H9 (cell line): Measurements from ENCODE around the gene PAM. TPM values are rescaled to one million over a fixed set of nuclear protein-coding genes. Genes with fewer than 3 reads are reported as not detected.

Experiments used
- DNase-seq: peaks from one replicate; pipeline ENCODE4 v3.0.0-alpha.2; 2017
- H2AFZ ChIP-seq: one replicate; pipeline ENCODE4 v1.6.1; 2013; ENCODE audit warnings: mild to moderate bottlenecking, low read length, control low read depth, moderate library complexity
- H2AK5ac ChIP-seq: 2 replicates; pipeline ENCODE4 v1.6.1; 2013; ENCODE audit warnings: low read length, control low read depth, mixed read lengths; ENCODE audit not compliant: insufficient read length
- H2BK120ac ChIP-seq: one replicate; pipeline ENCODE4 v1.6.1; 2013; ENCODE audit warnings: low read depth, mild to moderate bottlenecking, low read length, control low read depth, inconsistent platforms; ENCODE audit not compliant: poor library complexity, severe bottlenecking
- H2BK12ac ChIP-seq: 2 replicates; pipeline ENCODE4 v1.6.1; 2013; ENCODE audit warnings: low read length, control low read depth, mixed read lengths, low read depth; ENCODE audit not compliant: insufficient read length
- H2BK15ac ChIP-seq: 2 replicates; pipeline ENCODE4 v1.6.1; 2013; ENCODE audit warnings: low read depth, low read length, control low read depth
- H2BK20ac ChIP-seq: one replicate; pipeline ENCODE4 v1.6.1; 2013; ENCODE audit warnings: low read depth, mild to moderate bottlenecking, low read length, control low read depth, inconsistent platforms; ENCODE audit not compliant: poor library complexity, severe bottlenecking
- H2BK5ac ChIP-seq: 2 replicates; pipeline ENCODE4 v1.6.1; 2013; ENCODE audit warnings: low read length, control low read depth, mixed read lengths; ENCODE audit not compliant: insufficient read length
- H3K14ac ChIP-seq: 2 replicates; pipeline ENCODE4 v1.6.1; 2013; ENCODE audit warnings: low read length, control low read depth; ENCODE audit not compliant: insufficient read depth
- H3K18ac ChIP-seq: 2 replicates; pipeline ENCODE4 v1.6.1; 2013; ENCODE audit warnings: low read depth, mild to moderate bottlenecking, mixed read lengths, low read length, control low read depth; ENCODE audit not compliant: insufficient read length
- H3K23ac ChIP-seq: 2 replicates; pipeline ENCODE4 v1.6.1; 2013; ENCODE audit warnings: low read length, control low read depth, mixed read lengths, low read depth; ENCODE audit not compliant: insufficient read length
- H3K23me2 ChIP-seq: 2 replicates; pipeline ENCODE4 v1.6.1; 2013; ENCODE audit warnings: low read depth, mild to moderate bottlenecking, mixed read lengths, low read length, control low read depth; ENCODE audit not compliant: insufficient read length, poor library complexity, severe bottlenecking
- H3K27ac ChIP-seq: 2 replicates; pipeline ENCODE4 v1.5.1; 2013; ENCODE audit warnings: low read length, control low read depth, mixed read lengths, low read depth; ENCODE audit not compliant: insufficient read length
- H3K27me3 ChIP-seq: 2 replicates; pipeline ENCODE4 v1.6.1; 2013; ENCODE audit warnings: low read length, control low read depth, inconsistent platforms; ENCODE audit not compliant: insufficient read depth
- H3K4ac ChIP-seq: 2 replicates; pipeline ENCODE4 v1.6.1; 2013; ENCODE audit warnings: low read depth, mild to moderate bottlenecking, control low read depth, inconsistent platforms, low read length, moderate library complexity
- H3K4me1 ChIP-seq: 2 replicates; pipeline ENCODE4 v1.6.1; 2013; ENCODE audit warnings: low read length, control low read depth, inconsistent platforms; ENCODE audit not compliant: insufficient read depth
- H3K4me2 ChIP-seq: 2 replicates; pipeline ENCODE4 v1.6.1; 2013; ENCODE audit warnings: low read length, control low read depth, mixed read lengths; ENCODE audit not compliant: insufficient read length, insufficient read depth
- H3K56ac ChIP-seq: 2 replicates; pipeline ENCODE4 v1.6.1; 2013; ENCODE audit warnings: low read depth, mild to moderate bottlenecking, mixed read lengths, low read length, control low read depth; ENCODE audit not compliant: insufficient read length
- H3K79me1 ChIP-seq: 2 replicates; pipeline ENCODE4 v1.6.1; 2013; ENCODE audit warnings: low read depth, mild to moderate bottlenecking, moderate library complexity, low read length, control low read depth, inconsistent platforms; ENCODE audit not compliant: insufficient read depth, poor library complexity, severe bottlenecking
- H3K79me2 ChIP-seq: 2 replicates; pipeline ENCODE4 v1.6.1; 2013; ENCODE audit warnings: low read length, control low read depth, inconsistent platforms; ENCODE audit not compliant: insufficient read depth
- H3K9ac ChIP-seq: 2 replicates; pipeline ENCODE4 v1.6.1; 2013; ENCODE audit warnings: low read length, control low read depth, mixed read lengths; ENCODE audit not compliant: insufficient read length; ENCODE audit errors: extremely low read depth
- H3K9me3 ChIP-seq: one replicate; pipeline ENCODE4 v1.6.1; 2013; ENCODE audit warnings: low read depth, low read length, inconsistent platforms; ENCODE audit not compliant: control insufficient read depth
- H3T11ph ChIP-seq: one replicate; pipeline ENCODE4 v1.6.1; 2013; ENCODE audit warnings: mild to moderate bottlenecking, low read length, control low read depth, inconsistent platforms
- H4K20me1 ChIP-seq: one replicate; pipeline ENCODE4 v1.6.1; 2013; ENCODE audit not compliant: control insufficient read depth, insufficient read length, insufficient read depth
- H4K5ac ChIP-seq: 2 replicates; pipeline ENCODE4 v1.6.1; 2013; ENCODE audit warnings: low read depth, mild to moderate bottlenecking, mixed read lengths, low read length, control low read depth; ENCODE audit not compliant: insufficient read length
- H4K8ac ChIP-seq: replicated peaks from 2 replicates; pipeline ENCODE4 v1.6.1; 2013; ENCODE audit warnings: low read length, control low read depth, mixed read lengths, low read depth; ENCODE audit not compliant: insufficient read length
- H4K91ac ChIP-seq: 2 replicates; pipeline ENCODE4 v1.6.1; 2013; ENCODE audit warnings: low read depth, mild to moderate bottlenecking, moderate library complexity, mixed read lengths, low read length, control low read depth; ENCODE audit not compliant: insufficient read length
- H3K27ac Mint-ChIP-seq, 3 experiments: 2 replicates in 2 of 3; 3 replicates in 1 of 3; pipeline ENCODE4 v1.8.0; 2020 to 2021; ENCODE audit warnings: mixed read lengths in 3 of 3, mild to moderate bottlenecking in 1 of 3, moderate library complexity in 1 of 3
- H3K27me3 Mint-ChIP-seq: 2 replicates; pipeline ENCODE4 v1.8.0; 2021; ENCODE audit warnings: low read depth, mild to moderate bottlenecking, moderate library complexity, mixed read lengths
- H3K36me3 Mint-ChIP-seq, 3 experiments: 2 replicates in 2 of 3; 3 replicates in 1 of 3; pipeline ENCODE4 v1.8.0; 2020 to 2021; ENCODE audit warnings: low read depth in 3 of 3, mixed read lengths in 3 of 3; ENCODE audit not compliant: insufficient read depth in 1 of 3
- H3K4me1 Mint-ChIP-seq, 2 experiments: 2 replicates each; pipeline ENCODE4 v1.8.0; 2020; ENCODE audit warnings: mixed read lengths in 2 of 2
- H3K4me3 Mint-ChIP-seq, 2 experiments: 2 replicates in 1 of 2; 3 replicates in 1 of 2; pipeline ENCODE4 v1.8.0; 2020 to 2021; ENCODE audit warnings: mild to moderate bottlenecking in 2 of 2, mixed read lengths in 2 of 2, moderate library complexity in 1 of 2
- H3K9me3 Mint-ChIP-seq, 2 experiments: 2 replicates in 1 of 2; 3 replicates in 1 of 2; pipeline ENCODE4 v1.8.0; 2020; ENCODE audit warnings: mild to moderate bottlenecking in 2 of 2, mixed read lengths in 2 of 2, moderate library complexity in 1 of 2
- CTCF ChIP-seq: fragments of 200-600 bp; sonication (generic); conservative IDR thresholded peaks from 3 replicates; pipeline ENCODE4 v1.8.0; 2021; ENCODE audit warnings: antibody characterized with exemption, mild to moderate bottlenecking
- WGBS: extraction: QIAGEN DNeasy Blood & Tissue Kit; methylation state at CpG from one replicate; pipeline ENCODE4 v1.1.7; 2013; ENCODE audit warnings: missing lambda C conversion rate, low lambda C conversion rate, mixed read lengths; ENCODE audit not compliant: insufficient read length; ENCODE audit errors: extremely low coverage; 5-methylcytosine and 5-hydroxymethylcytosine counted together
- total RNA-seq: library from RNA; stranded (reverse); gene quantifications from 2 replicates; pipeline ENCODE4 v1.2.1, GENCODE V29; 2021

Gene PAM
- total RNA-seq, 1 experiment from 2014 or later: 31.5 TPM

- no peaks in the 10 kb centered on the region for H3K27me3 ChIP-seq
- WGBS: no CpG with 5 or more reads among the region's 6 CpGs
- H3K79me1 ChIP-seq: no peaks in the 10 kb centered on the region
- H3K36me3 Mint-ChIP-seq: no peaks in the 10 kb centered on the region
- H3K27ac Mint-ChIP-seq: no peak overlapping the region
- H3K14ac ChIP-seq: no peak overlapping the region
- H3K18ac ChIP-seq: no peak overlapping the region
- 0 out of 4 replicates have a peak, but pooled peaks cover 0 to 5% of the 10 kb centered on the region in 2 experiments for H3K4me1 Mint-ChIP-seq
- no peak overlapping the region for H3K4ac ChIP-seq
- H2BK5ac ChIP-seq: no peak overlapping the region
- no peak overlapping the region for H2AFZ ChIP-seq
- no peak overlapping the region for H2AK5ac ChIP-seq
- no peak overlapping the region for H3K4me3 Mint-ChIP-seq
- H3K27me3 Mint-ChIP-seq: no peaks in the 10 kb centered on the region
- no peak overlapping the region for H3K27ac ChIP-seq
- no peak overlapping the region for H2BK12ac ChIP-seq
- no peak overlapping the region for H4K5ac ChIP-seq
- H3K4me2 ChIP-seq: no peak overlapping the region
- no peaks in the 10 kb centered on the region for H4K20me1 ChIP-seq
- no peak overlapping the region for H4K91ac ChIP-seq
- DNase-seq: no peak
- H2BK15ac ChIP-seq: no peak overlapping the region
- H4K8ac ChIP-seq: no peak overlapping the region
- no peaks in the 10 kb centered on the region for H3K9me3 Mint-ChIP-seq
- no peak overlapping the region for H3T11ph ChIP-seq
- TF ChIP-seq CTCF: no peak
- H3K23me2 ChIP-seq: no peaks in the 10 kb centered on the region
- H3K79me2 ChIP-seq: no peaks in the 10 kb centered on the region
- H2BK20ac ChIP-seq: no peak overlapping the region
- no peaks in the 10 kb centered on the region for H3K9me3 ChIP-seq
- no peak overlapping the region for H3K9ac ChIP-seq
- H3K56ac ChIP-seq: no peak overlapping the region
- H2BK120ac ChIP-seq: no peak overlapping the region
- no peaks in the 10 kb centered on the region for H3K4me1 ChIP-seq
- H3K23ac ChIP-seq: no peak overlapping the region
Measured at GRCh38 chr5:102932781-102933180, 177.7 kb downstream of the PAM start.
